Measurements from ENCODE around the gene CELF2.

The CELF2 gene

GRCh38 chr10:11303361-11304170 lies 285.9 kb downstream of the CELF2 start:
- Histone ChIP-seq H3K4me1 (no peaks in the 10 kb centered on the region), H3K79me2 (no peaks in the 10 kb centered on the region), H3K4me2 (ENCODE audit: low read length) (no peak overlapping the region), H3K27ac (no peak overlapping the region), H3K27me3 (ENCODE audit: control insufficient read depth, insufficient read depth, low read length) (no peaks in the 10 kb centered on the region), H3K4me3 (ENCODE audit: low read depth, low read length) (no peak overlapping the region), H3K9ac (no peak overlapping the region), H3K36me3 (ENCODE audit: control insufficient read depth, insufficient read depth, low read length) (no peaks in the 10 kb centered on the region), H3K9me3 (ENCODE audit: control insufficient read depth, low read length) (no peaks in the 10 kb centered on the region), H2AFZ (no peak overlapping the region)
- no peak for TF ChIP-seq CTCF (IDR thresholded peaks at IDR 0.05)

DNA sequence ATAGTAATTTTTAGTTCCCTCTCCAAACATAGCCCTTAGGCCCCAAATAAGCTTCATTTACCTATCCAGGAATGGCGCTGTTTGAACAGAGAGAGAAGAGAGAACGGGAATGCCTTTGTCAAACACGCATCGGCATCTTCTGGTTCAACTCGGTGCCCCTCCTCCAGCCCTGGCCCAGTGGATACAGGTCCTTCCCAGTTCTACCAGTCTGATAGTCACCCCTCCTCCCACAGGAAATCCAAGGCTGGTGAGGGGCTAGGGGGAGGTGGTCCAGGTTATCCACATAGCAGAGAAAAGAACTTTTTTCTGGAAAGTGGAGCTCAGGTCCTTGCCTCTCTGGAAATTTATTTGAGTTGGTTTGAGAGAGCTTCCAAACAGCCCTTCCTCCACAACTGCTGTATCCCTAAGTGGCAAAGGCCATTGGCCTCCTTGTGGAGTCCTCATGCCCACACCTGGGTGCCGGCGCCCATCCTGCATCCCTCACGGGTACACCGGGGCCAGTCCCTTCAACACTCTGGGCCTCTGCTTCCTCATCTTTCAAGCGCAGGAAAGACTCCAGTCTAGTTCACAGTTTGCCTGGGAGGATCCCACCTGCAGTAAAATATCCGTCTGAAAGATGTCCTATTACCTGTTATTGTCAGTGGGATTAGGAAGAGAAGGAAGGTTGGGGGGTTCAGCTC lies 287.4 kb downstream of the CELF2 start:
- Histone ChIP-seq H3K9ac (no peak overlapping the region), H2AFZ (no peak overlapping the region), H3K27ac (no peak overlapping the region), H3K27me3 (ENCODE audit: control insufficient read depth, insufficient read depth, low read length) (no peaks in the 10 kb centered on the region), H3K4me1 (no peaks in the 10 kb centered on the region), H3K79me2 (no peaks in the 10 kb centered on the region), H3K36me3 (ENCODE audit: control insufficient read depth, insufficient read depth, low read length) (no peaks in the 10 kb centered on the region), H3K4me3 (ENCODE audit: low read depth, low read length) (no peak overlapping the region), H3K9me3 (ENCODE audit: control insufficient read depth, low read length) (no peaks in the 10 kb centered on the region), H3K4me2 (ENCODE audit: low read length) (no peak overlapping the region)
- no peak for TF ChIP-seq CTCF (IDR thresholded peaks at IDR 0.05)

- H3K4me1 ChIP-seq: no peaks in the 10 kb centered on the region
- TF ChIP-seq CTCF (IDR thresholded peaks at IDR 0.05): no peak
- H3K27me3 ChIP-seq (ENCODE audit: control insufficient read depth, insufficient read depth, low read length): no peaks in the 10 kb centered on the region
- no peak overlapping the region for H3K27ac ChIP-seq
- no peaks in the 10 kb centered on the region for H3K9me3 ChIP-seq (ENCODE audit: control insufficient read depth, low read length)
- no peak overlapping the region for H3K9ac ChIP-seq
- no peak overlapping the region for H3K4me2 ChIP-seq (ENCODE audit: low read length)
- H3K4me3 ChIP-seq (ENCODE audit: low read depth, low read length): no peak overlapping the region
- no peaks in the 10 kb centered on the region for H3K36me3 ChIP-seq (ENCODE audit: control insufficient read depth, insufficient read depth, low read length)
- H2AFZ ChIP-seq: no peak overlapping the region
- no peaks in the 10 kb centered on the region for H3K79me2 ChIP-seq
These were observed 288.3 kb downstream of the CELF2 start for GRCh38 chr10:11305825-11306593.

GRCh38 chr10:11307004-11307403 lies 289.3 kb downstream of the CELF2 start:
- Histone ChIP-seq H3K4me3 (ENCODE audit: low read depth, low read length) (no peak overlapping the region), H3K27ac (no peak overlapping the region), H3K9ac (no peak overlapping the region), H2AFZ (no peak overlapping the region), H3K27me3 (ENCODE audit: control insufficient read depth, insufficient read depth, low read length) (no peaks in the 10 kb centered on the region), H3K9me3 (ENCODE audit: control insufficient read depth, low read length) (no peaks in the 10 kb centered on the region), H3K4me2 (ENCODE audit: low read length) (no peak overlapping the region), H3K36me3 (ENCODE audit: control insufficient read depth, insufficient read depth, low read length) (no peaks in the 10 kb centered on the region), H3K79me2 (no peaks in the 10 kb centered on the region), H3K4me1 (no peaks in the 10 kb centered on the region)
- TF ChIP-seq CTCF (IDR thresholded peaks at IDR 0.05): no peak

All from parathyroid adenoma (tissue), 2 donors.